IMR-90 (cell line): Measurements from ENCODE around the gene PRF1. TPM values are rescaled to one million over a fixed set of nuclear protein-coding genes. Genes with fewer than 3 reads are reported as not detected.

Experiments
- ATAC-seq: fragments of 200-7000 bp; cut with Tn5 transposase; 2 replicates; pipeline ENCODE4 v1.9.1; 2020; ENCODE audit warnings: low read depth, mild to moderate bottlenecking, moderate library complexity
- BruUV-seq: library from RNA; stranded (reverse); fragments of 400-500 nt; replicated peaks from 2 replicates; lab custom pipeline; 2021; lab: Mats Ljungman, UMichigan
- CTCF ChIA-PET: fragments of 300-600 bp; formaldehyde crosslinking; extraction: SDS; loops from one replicate; lab custom pipeline; 2021; ENCODE audit warnings: antibody characterized with exemption; lab: Yijun Ruan, JAX
- POLR2A ChIA-PET: fragments of 300-600 bp; sonication (Branson Sonifier 250); formaldehyde crosslinking; loops from one replicate; lab custom pipeline; 2022; ENCODE audit warnings: antibody characterized with exemption; ENCODE audit not compliant: unreplicated experiment; lab: Charles Lee
- DNase-seq: peaks from one replicate; pipeline ENCODE4 v3.0.0; 2013
- H2AFZ ChIP-seq: replicated peaks from 2 replicates; pipeline ENCODE3; 2013; ENCODE audit warnings: low read length, mild to moderate bottlenecking; ENCODE audit not compliant: poor library complexity
- H2AK5ac ChIP-seq: 2 replicates; pipeline ENCODE4 v1.6.1; 2013; ENCODE audit warnings: low read depth, low read length, inconsistent platforms
- H2AK9ac ChIP-seq: replicated peaks from 2 replicates; pipeline ENCODE3; 2013; ENCODE audit warnings: mild to moderate bottlenecking, low read depth, low read length, moderate library complexity; ENCODE audit not compliant: poor library complexity
- H2BK120ac ChIP-seq: 2 replicates; pipeline ENCODE4 v1.6.1; 2013; ENCODE audit warnings: low read depth, low read length, inconsistent platforms
- H2BK15ac ChIP-seq: 3 replicates; pipeline ENCODE4 v1.6.1; 2013; ENCODE audit warnings: low read depth, low read length, inconsistent platforms
- H2BK20ac ChIP-seq: 2 replicates; pipeline ENCODE4 v1.6.1; 2013; ENCODE audit warnings: low read depth, mild to moderate bottlenecking, inconsistent platforms, low read length, moderate library complexity
- H2BK5ac ChIP-seq: 2 replicates; pipeline ENCODE4 v1.6.1; 2013; ENCODE audit warnings: mild to moderate bottlenecking, low read depth, low read length, inconsistent platforms; ENCODE audit not compliant: poor library complexity, severe bottlenecking
- H3K14ac ChIP-seq: replicated peaks from 2 replicates; pipeline ENCODE4 v1.6.1; 2013; ENCODE audit warnings: low read depth, low read length, inconsistent platforms
- H3K18ac ChIP-seq: 2 replicates; pipeline ENCODE4 v1.6.1; 2013; ENCODE audit warnings: low read depth, low read length, control low read depth
- H3K23ac ChIP-seq: 2 replicates; pipeline ENCODE4 v1.6.1; 2013; ENCODE audit warnings: low read depth, low read length, inconsistent platforms
- H3K27ac ChIP-seq: 2 replicates; pipeline ENCODE4 v1.5.1; 2013; ENCODE audit warnings: mild to moderate bottlenecking, control low read depth, low read length; ENCODE audit not compliant: insufficient read depth
- H3K27me3 ChIP-seq: 2 replicates; pipeline ENCODE4 v1.6.1; 2013; ENCODE audit warnings: low read length; ENCODE audit not compliant: control insufficient read depth, insufficient read depth
- H3K36me3 ChIP-seq: 2 replicates; pipeline ENCODE4 v1.6.1; 2013; ENCODE audit warnings: low read length, mixed read lengths; ENCODE audit not compliant: control insufficient read depth, insufficient read depth
- H3K4ac ChIP-seq: 2 replicates; pipeline ENCODE4 v1.6.1; 2013; ENCODE audit warnings: low read depth, low read length, inconsistent platforms
- H3K4me1 ChIP-seq: 2 replicates; pipeline ENCODE4 v1.6.1; 2013; ENCODE audit warnings: low read length, mixed read lengths; ENCODE audit not compliant: control insufficient read depth, insufficient read depth
- H3K4me2 ChIP-seq: 2 replicates; pipeline ENCODE4 v1.6.1; 2013; ENCODE audit warnings: low read depth, mild to moderate bottlenecking, control low read depth, low read length, moderate library complexity
- H3K4me3 ChIP-seq: 2 replicates; pipeline ENCODE4 v1.5.1; 2013; ENCODE audit warnings: low read depth, mild to moderate bottlenecking, control low read depth, low read length, moderate library complexity; ENCODE audit not compliant: insufficient read depth
- H3K56ac ChIP-seq: 2 replicates; pipeline ENCODE4 v1.6.1; 2013; ENCODE audit warnings: low read length, inconsistent platforms; ENCODE audit not compliant: insufficient read depth; ENCODE audit errors: extremely low read depth
- H3K79me1 ChIP-seq, 2 experiments: 2 replicates each; pipeline ENCODE4 v1.6.1; 2013; ENCODE audit warnings: low read length in 2 of 2, inconsistent platforms in 1 of 2, low read depth in 1 of 2
- H3K9ac ChIP-seq: 2 replicates; pipeline ENCODE4 v1.6.1; 2013; ENCODE audit warnings: low read depth, low read length, control low read depth
- H3K9me1 ChIP-seq: 2 replicates; pipeline ENCODE4 v1.6.1; 2013; ENCODE audit warnings: low read length, inconsistent platforms; ENCODE audit not compliant: insufficient read depth
- H3K9me3 ChIP-seq: 2 replicates; pipeline ENCODE4 v1.6.1; 2013; ENCODE audit warnings: low read length; ENCODE audit not compliant: control insufficient read depth, insufficient read depth
- H4K20me1 ChIP-seq: 2 replicates; pipeline ENCODE4 v1.6.1; 2013; ENCODE audit warnings: low read length, inconsistent platforms; ENCODE audit not compliant: insufficient read depth
- H4K5ac ChIP-seq: 2 replicates; pipeline ENCODE4 v1.6.1; 2013; ENCODE audit warnings: mild to moderate bottlenecking, low read depth, low read length, control low read depth
- H4K8ac ChIP-seq, 2 experiments: 2 replicates each; pipeline ENCODE4 v1.6.1; 2013; ENCODE audit warnings: low read depth in 2 of 2, low read length in 2 of 2, control low read depth in 1 of 2, inconsistent platforms in 1 of 2
- H4K91ac ChIP-seq: 2 replicates; pipeline ENCODE4 v1.6.1; 2013; ENCODE audit warnings: low read depth, low read length, inconsistent platforms; ENCODE audit not compliant: insufficient read depth
- BHLHE40 ChIP-seq: fragments of 150-350 bp; IDR thresholded peaks from 2 replicates; pipeline ENCODE4 v1.6.1; 2016; ENCODE audit warnings: mild to moderate bottlenecking, low read depth, low read length
- CEBPB ChIP-seq: IDR thresholded peaks from 2 replicates; pipeline ENCODE4 v1.6.1; 2012; ENCODE audit warnings: low read depth, low read length, improper control_type of control experiment
- CHD1 ChIP-seq: IDR thresholded peaks from 2 replicates; pipeline ENCODE4 v1.6.1; 2012; ENCODE audit warnings: low read depth, low read length, improper control_type of control experiment
- ELK1 ChIP-seq: fragments of 150-350 bp; IDR thresholded peaks from 2 replicates; pipeline ENCODE4 v1.6.1; 2016; ENCODE audit warnings: low read depth, mild to moderate bottlenecking, low read length, moderate library complexity, borderline replicate concordance
- MAFK ChIP-seq: IDR thresholded peaks from 2 replicates; pipeline ENCODE4 v1.6.1; 2012; ENCODE audit warnings: low read depth, low read length, improper control_type of control experiment
- NFE2L2 ChIP-seq: fragments of 150-350 bp; IDR thresholded peaks from 2 replicates; pipeline ENCODE4 v1.6.1; 2016; ENCODE audit warnings: low read depth, mild to moderate bottlenecking, low read length
- RCOR1 ChIP-seq: IDR thresholded peaks from 2 replicates; pipeline ENCODE4 v1.6.1; 2012; ENCODE audit warnings: mild to moderate bottlenecking, low read length, improper control_type of control experiment; ENCODE audit not compliant: insufficient replicate concordance
- RFX5 ChIP-seq: IDR thresholded peaks from 2 replicates; pipeline ENCODE4 v1.8.0; 2012; ENCODE audit warnings: low read depth, mild to moderate bottlenecking, low read length, moderate library complexity
- SMC3 ChIP-seq: fragments of 150-350 bp; IDR thresholded peaks from 2 replicates; pipeline ENCODE4 v1.6.1; 2016; ENCODE audit warnings: low read depth, mild to moderate bottlenecking, antibody characterized with exemption, low read length, moderate library complexity
- WGBS, 2 experiments: methylation state at CpG; one replicate each; pipeline versions ENCODE4 v1.1.5 to v1.1.7; 2013; ENCODE audit warnings: missing lambda C conversion rate in 2 of 2; ENCODE audit not compliant: insufficient read length in 1 of 2; ENCODE audit errors: extremely low coverage in 2 of 2; 5-methylcytosine and 5-hydroxymethylcytosine counted together
- dilution Hi-C: fragments of 300-500 bp; cut with HindIII; formaldehyde crosslinking; loops from one replicate; pipeline ENCODE4 v1.14.3; 2018; ENCODE audit warnings: low sequenced_read_pairs; ENCODE audit not compliant: unreplicated experiment
- in situ Hi-C: fragments of 300-500 bp; cut with MboI; formaldehyde crosslinking; loops from 3 replicates; pipeline ENCODE4 v1.14.3; 2019; ENCODE audit warnings: low sequenced_read_pairs, inconsistent platforms, mixed read lengths
- intact Hi-C: fragments of 100-400 bp; cut with micrococcal nuclease; formaldehyde crosslinking; loops from 2 replicates; pipeline ENCODE4 v1.10.0; 2022
- polyA plus RNA-seq, 3 experiments: library from polyadenylated mRNA; depleted of rRNA; stranded (reverse); fragments of >200 nt; gene quantifications; 2 replicates each; pipeline ENCODE4 v1.2.3, GENCODE V29; 2012; ENCODE audit warnings: low replicate concordance in 1 of 3
- total RNA-seq: library from RNA; depleted of rRNA; stranded (reverse); fragments of >200 nt; gene quantifications from 2 replicates; pipeline ENCODE4 v1.2.3, GENCODE V29; 2012

The PRF1 gene
- total and polyA plus RNA-seq, 2 of the 4 experiments (the other 2 are of a cell fraction), result not detected

GRCh38 chr10:70596860-70597809 lies 5.4 kb downstream of the PRF1 start:
- H2AFZ ChIP-seq, result no peak overlapping the region

More at GRCh38 chr10:70596860-70597809, 5.4 kb downstream of the PRF1 start:
- intact Hi-C loops, result no loop called here
- ChIA-PET CTCF (no interaction called here), POLR2A (no interaction called here)
- Histone ChIP-seq H2BK120ac (no peak overlapping the region), H4K91ac (no peak overlapping the region), H2AK5ac (no peak overlapping the region), H3K27me3 (peaks cover 22% of the 10 kb centered on the region), H3K79me1 (no peaks in the 10 kb centered on the region), H2BK20ac (no peak overlapping the region), H3K27ac (no peak overlapping the region), H3K23ac (no peak overlapping the region), H3K4me1 (no peaks in the 10 kb centered on the region), H3K9ac (no peak overlapping the region), H3K36me3 (no peaks in the 10 kb centered on the region), H3K18ac (no peak overlapping the region), H2BK15ac (no peak overlapping the region), H2BK5ac (no peak overlapping the region), H3K9me1 (no peaks in the 10 kb centered on the region), H3K4ac (no peak overlapping the region), H4K20me1 (no peaks in the 10 kb centered on the region), H4K8ac (no peak overlapping the region), H3K4me3 (no peak overlapping the region), H3K14ac (no peak overlapping the region), H3K9me3 (no peaks in the 10 kb centered on the region), H2AK9ac (no peak overlapping the region), H4K5ac (no peak overlapping the region), H3K4me2 (no peak overlapping the region), H3K56ac (no peak overlapping the region)
- no peak for DNase-seq
- no CpG with 5 or more reads among the region's 8 CpGs for WGBS, 2 experiments
- in situ Hi-C loops, result no loop called here
- TF ChIP-seq SMC3 (no peak), RCOR1 (no peak), BHLHE40 (no peak), MAFK (no peak), ELK1 (no peak), CEBPB (no peak), RFX5 (no peak), CHD1 (no peak), NFE2L2 (no peak)
- ATAC-seq, result no peak
- dilution Hi-C loops, result no loop called here
- no TSS peak for BruUV-seq
